Breast epithelium (tissue), 4 donors: ENCODE results near the gene ZNHIT1. TPM values are rescaled to one million over a fixed set of nuclear protein-coding genes. Genes with fewer than 3 reads are reported as not detected.

ENCODE experiments used
- DNase-seq, 2 donors: peaks; one replicate each; pipeline ENCODE4 v3.0.0-alpha.2; 2019; ENCODE audit warnings: low spot score in 2 of 2
- H3K27ac ChIP-seq, 2 donors: fragments of 200-600 bp; sonication (generic) in 1 of 2; one replicate each; pipeline ENCODE4 v1.5.1; 2016 to 2019; ENCODE audit warnings: mild to moderate bottlenecking in 1 of 2
- H3K27me3 ChIP-seq, 2 donors: fragments of 200-600 bp; sonication (generic) in 1 of 2; one replicate each; pipeline versions ENCODE4 v1.5.1 to v1.6.0; 2017 to 2019; ENCODE audit warnings: control low read depth in 1 of 2, mild to moderate bottlenecking in 1 of 2
- H3K36me3 ChIP-seq: fragments of 200-600 bp; one replicate; pipeline ENCODE4 v1.5.1; 2019
- H3K4me1 ChIP-seq, 2 donors: fragments of 200-600 bp; sonication (generic); one replicate each; pipeline ENCODE4 v1.5.1; 2016 to 2019; ENCODE audit warnings: control low read depth in 1 of 2
- H3K4me3 ChIP-seq, 3 donors: fragments of 200-600 bp; sonication (generic); 1 replicate in 2 of 3; 2 replicates in 1 of 3; pipeline ENCODE4 v1.5.1; 2016 to 2019; ENCODE audit warnings: mild to moderate bottlenecking in 3 of 3, moderate library complexity in 2 of 3
- H3K9me3 ChIP-seq, 2 donors: fragments of 200-600 bp; sonication (generic) in 1 of 2; one replicate each; pipeline ENCODE4 v1.5.1; 2016 to 2019; ENCODE audit warnings: control low read depth in 1 of 2
- CTCF ChIP-seq, 3 donors: fragments of 450-650 bp; IDR thresholded peaks; one replicate each; pipeline ENCODE4 v1.5.1; 2016 to 2017; ENCODE audit warnings: antibody characterized with exemption in 3 of 3, mild to moderate bottlenecking in 3 of 3, moderate library complexity in 3 of 3
- POLR2A ChIP-seq: fragments of 450-650 bp; IDR thresholded peaks from one replicate; pipeline ENCODE4 v1.6.1; 2016; ENCODE audit warnings: antibody characterized with exemption, mild to moderate bottlenecking, moderate library complexity
- POLR2AphosphoS5 ChIP-seq, 3 donors: sonication (generic); formaldehyde crosslinking; IDR thresholded peaks; one replicate each; pipeline ENCODE4 v1.6.1; 2017; ENCODE audit warnings: antibody characterized with exemption in 3 of 3
- intact Hi-C: fragments of 100-400 bp; cut with DNase I; formaldehyde crosslinking; loops from one replicate; pipeline ENCODE4 v1.15.1; 2023; ENCODE audit warnings: low total_unique reads
- total RNA-seq, 3 donors: library from RNA; depleted of rRNA; stranded (reverse); fragments of >200 nt; gene quantifications; one replicate each; pipeline ENCODE4 v1.1.0, GENCODE V29; 2016

The ZNHIT1 gene
- total RNA-seq, 3 donors from 2014 or later: 80.2 to 107 (median 91.4) TPM

DNA sequence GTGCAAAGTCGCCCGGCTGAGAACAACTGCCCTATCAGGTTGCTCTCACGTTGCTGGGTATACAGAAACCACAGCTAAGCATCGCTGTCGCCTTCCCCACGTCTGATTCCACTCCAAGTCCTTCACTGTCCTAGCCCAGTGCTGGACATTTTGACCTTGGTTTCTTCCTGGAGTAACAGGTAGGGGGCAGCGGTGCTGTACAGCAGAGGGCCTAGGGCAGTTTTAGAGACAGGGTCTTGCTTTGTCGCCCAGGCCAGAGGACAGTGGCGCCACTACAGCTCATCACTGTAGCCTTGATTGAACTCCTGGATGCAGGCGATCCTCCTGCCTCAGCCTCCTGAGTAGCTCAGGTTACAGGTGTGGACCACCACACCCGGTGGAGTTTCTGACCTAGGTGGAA, 17.1 kb downstream of the ZNHIT1 start:
- intact Hi-C loops: loop anchor here (5.0 kb wide), 1 partner anchor 942 kb away; no protein-coding TSS in a partner anchor
- no peak overlapping the region for H3K27ac ChIP-seq
- H3K27me3 ChIP-seq: no peaks in the 10 kb centered on the region
- H3K9me3 ChIP-seq: no peaks in the 10 kb centered on the region
- H3K4me3 ChIP-seq: no peak overlapping the region
- TF ChIP-seq CTCF (IDR thresholded peaks at IDR 0.05) (no peak), POLR2AphosphoS5 (IDR thresholded peaks at IDR 0.05) (no peak)
- peaks cover 0 to 4% of the 10 kb centered on the region in 2 donors for H3K4me1 ChIP-seq
- no peaks in the 10 kb centered on the region for H3K36me3 ChIP-seq
- no peak for DNase-seq

DNA sequence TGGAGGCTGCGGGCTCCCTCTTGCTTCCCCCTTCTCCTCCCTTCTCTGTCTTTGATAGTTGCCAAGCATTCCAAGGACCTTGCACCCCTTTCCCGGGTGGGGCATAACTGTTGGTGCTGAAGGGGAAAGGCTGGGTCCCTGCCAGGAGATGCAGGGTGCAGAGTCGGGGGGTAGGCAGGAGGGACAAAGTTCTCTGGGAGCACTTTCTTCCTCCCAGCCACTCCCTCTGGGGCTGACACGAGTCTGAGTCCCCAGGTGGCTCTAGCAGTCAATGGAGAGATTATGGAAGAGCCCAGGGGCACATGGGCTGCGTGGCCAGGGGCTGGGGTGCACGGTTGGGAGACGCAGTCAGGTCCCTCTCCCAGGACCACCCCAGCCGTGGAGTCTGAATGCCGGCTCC, 17.6 kb downstream of the ZNHIT1 start:
- no peak for DNase-seq
- no peak for TF ChIP-seq POLR2AphosphoS5 (IDR thresholded peaks at IDR 0.05)
- TF ChIP-seq CTCF (IDR thresholded peaks at IDR 0.05): no peak
- TF ChIP-seq POLR2A: no peak
- no peaks in the 10 kb centered on the region for H3K36me3 ChIP-seq
- no peaks in the 10 kb centered on the region for H3K9me3 ChIP-seq
- peak overlapping the region in 1 of 3 donors; percentile 0 for H3K4me3 ChIP-seq
- no peaks in the 10 kb centered on the region for H3K27me3 ChIP-seq
- H3K27ac ChIP-seq: peak overlapping the region in 1 of 2 donors; percentile 25
- intact Hi-C loops: loop anchor here (5.0 kb wide), 1 partner anchor 942 kb away; no protein-coding TSS in a partner anchor
- H3K4me1 ChIP-seq: peaks cover 0 to 4% of the 10 kb centered on the region in 2 donors

DNA sequence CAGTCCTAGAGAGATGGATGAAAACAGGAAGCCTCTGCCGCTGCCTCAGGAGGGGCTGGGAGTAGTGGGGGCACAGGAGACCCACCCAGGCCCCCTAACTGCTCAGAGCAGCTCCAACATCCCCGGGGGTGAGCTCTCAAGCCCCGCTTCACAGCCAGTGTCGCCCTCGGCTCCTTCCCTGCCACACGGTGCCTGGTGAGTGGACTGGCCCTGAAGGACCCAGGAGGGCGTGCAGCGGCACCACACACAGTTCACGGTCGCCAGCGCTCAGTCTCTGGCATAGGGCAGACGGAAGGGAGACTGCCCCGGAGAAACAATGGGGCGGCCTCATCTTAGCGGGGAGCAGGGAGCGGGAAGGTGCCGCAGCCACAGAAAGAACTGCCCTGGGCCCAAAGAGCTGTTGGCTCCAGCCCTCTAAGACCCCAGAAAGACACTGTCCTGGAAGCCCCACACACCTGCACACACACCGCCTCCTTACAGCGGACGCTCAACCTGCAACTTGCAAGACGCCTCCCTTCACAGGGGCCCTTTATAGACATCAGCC, 18.4 kb downstream of the ZNHIT1 start:
- no peaks in the 10 kb centered on the region for H3K36me3 ChIP-seq
- TF ChIP-seq POLR2AphosphoS5 (IDR thresholded peaks at IDR 0.05) (no peak), CTCF (IDR thresholded peaks at IDR 0.05) (no peak), POLR2A (no peak)
- H3K4me3 ChIP-seq: peak overlapping the region in 2 of 3 donors; percentile 30 to 60
- no peaks in the 10 kb centered on the region for H3K9me3 ChIP-seq
- H3K27ac ChIP-seq: peak overlapping the region in 1 of 2 donors; percentile 93
- intact Hi-C loops: loop anchor here (5.0 kb wide), 1 partner anchor 941 kb away; no protein-coding TSS in a partner anchor
- H3K4me1 ChIP-seq: peaks cover 0 to 4% of the 10 kb centered on the region in 2 donors
- DNase-seq: no peak
- H3K27me3 ChIP-seq: no peaks in the 10 kb centered on the region

- no peak for TF ChIP-seq POLR2A
- peak in 1 of 3 donors; percentile 56 for TF ChIP-seq POLR2AphosphoS5 (IDR thresholded peaks at IDR 0.05)
- intact Hi-C loops: loop anchor here (5.0 kb wide), 1 partner anchor 940 kb away; no protein-coding TSS in a partner anchor
- DNase-seq: no peak
- peak within 1 kb of the TSS; percentile 23 to 60 (median 30) for H3K4me3 ChIP-seq
- no peaks in the 10 kb centered on the region for H3K9me3 ChIP-seq
- peak within 1 kb of the TSS; percentile 71 to 93 for H3K27ac ChIP-seq
- peaks cover 0 to 4% of the 10 kb centered on the region in 2 donors for H3K4me1 ChIP-seq
- no peaks in the 10 kb centered on the region for H3K36me3 ChIP-seq
- H3K27me3 ChIP-seq: no peaks in the 10 kb centered on the region
Measured at GRCh38 chr7:101237206-101238067, 19.5 kb downstream of the ZNHIT1 start, which contains the start of gene CLDN15. Gene CLDN15, minus strand, starts transcription at chr7:101237802. Its CDS starts 221 bp downstream, at chr7:101237581.

GRCh38 chr7:101238226-101239182, 20.5 kb downstream of the ZNHIT1 start:
- H3K9me3 ChIP-seq: no peaks in the 10 kb centered on the region
- DNase-seq: no peak
- intact Hi-C loops: loop anchor here (5.0 kb wide), 1 partner anchor 939 kb away; no protein-coding TSS in a partner anchor
- no peaks in the 10 kb centered on the region for H3K36me3 ChIP-seq
- H3K4me3 ChIP-seq: peak overlapping the region in 2 of 3 donors; percentile 30 to 60
- no peaks in the 10 kb centered on the region for H3K27me3 ChIP-seq
- TF ChIP-seq POLR2AphosphoS5 (IDR thresholded peaks at IDR 0.05): no peak
- TF ChIP-seq CTCF (IDR thresholded peaks at IDR 0.05): no peak
- no peak for TF ChIP-seq POLR2A
- peaks cover 0 to 8% of the 10 kb centered on the region in 2 donors for H3K4me1 ChIP-seq
- peak overlapping the region; percentile 71 to 93 for H3K27ac ChIP-seq
